NCI-H1092 (cell line): ENCODE measurements around the gene PHLDB3.

Experiments
- DNase-seq: peaks from one replicate; lab custom pipeline; 2025; lab: John Stamatoyannopoulos, UW

Gene PHLDB3

DNA sequence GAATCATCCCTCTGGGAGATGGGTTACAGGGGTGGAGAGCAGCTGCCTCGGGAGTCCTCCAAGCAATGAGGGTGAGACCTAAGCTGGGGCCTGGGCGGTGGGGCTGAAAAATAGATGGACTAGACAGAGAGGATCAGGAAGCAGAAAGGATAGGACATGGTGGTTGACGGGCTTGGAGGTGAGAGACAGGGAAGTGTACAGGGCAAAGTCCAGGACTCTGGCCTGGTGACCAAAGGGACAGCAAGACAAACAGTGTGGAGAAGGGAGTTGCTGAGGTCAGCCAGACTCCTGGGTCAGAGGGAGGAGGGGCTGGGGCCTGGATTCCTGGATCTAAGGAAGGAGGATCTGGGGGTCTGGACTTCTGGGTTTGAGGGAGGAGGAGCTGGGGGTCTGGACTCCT lies 5.5 kb downstream of the PHLDB3 start:
- DNase-seq, result no peak

DNA sequence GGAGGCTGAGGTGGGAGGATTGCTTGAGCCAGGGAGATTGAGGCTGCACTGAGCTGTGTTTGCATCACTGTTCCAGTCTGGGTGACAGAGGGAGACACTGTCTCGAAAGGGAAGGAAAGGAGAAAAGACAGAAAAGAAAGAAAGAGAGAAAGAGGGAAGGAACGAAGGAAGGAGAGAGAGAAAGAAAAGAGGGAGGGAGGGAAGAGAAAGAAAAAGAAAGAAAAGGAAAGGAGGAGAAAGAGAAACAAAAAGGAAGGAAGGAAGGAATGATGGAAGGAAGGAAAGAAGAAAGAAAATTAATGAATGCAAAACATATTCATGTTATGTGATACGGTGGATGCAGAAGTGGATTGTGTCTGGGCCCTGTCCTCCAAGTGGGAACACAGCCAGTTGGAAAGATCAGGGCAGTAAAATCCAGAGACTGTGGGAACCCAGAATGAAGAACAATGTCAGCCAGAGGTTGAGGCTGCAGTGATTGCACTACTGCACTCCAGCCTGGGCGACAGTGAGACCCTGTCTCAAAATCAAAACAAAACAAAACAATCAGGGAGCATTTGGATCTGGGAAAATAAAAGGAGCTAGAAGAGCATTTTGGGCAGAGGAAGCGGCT lies 6.2 kb downstream of the PHLDB3 start:
- no peak for DNase-seq

DNA sequence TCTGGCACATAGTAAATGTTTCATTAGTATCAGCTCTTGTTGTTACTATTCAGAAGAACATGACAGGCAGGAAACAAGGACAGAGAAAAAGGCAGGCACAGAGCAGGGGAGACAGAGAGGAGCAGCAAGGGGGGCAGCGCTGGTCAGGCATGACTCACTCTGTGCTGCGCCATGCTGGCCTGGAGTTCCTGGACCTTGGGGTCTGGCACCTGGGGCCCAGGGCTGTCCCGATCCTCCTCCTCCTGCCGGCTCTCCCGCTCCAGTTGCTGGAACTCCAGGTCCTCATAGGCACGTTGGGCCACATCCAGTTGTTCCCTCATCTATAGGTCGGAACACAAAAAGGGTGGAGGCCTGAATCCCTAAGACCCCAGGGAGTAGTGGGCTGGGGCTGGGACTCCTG lies 7.6 kb downstream of the PHLDB3 start:
- DNase-seq, result no peak

DNA sequence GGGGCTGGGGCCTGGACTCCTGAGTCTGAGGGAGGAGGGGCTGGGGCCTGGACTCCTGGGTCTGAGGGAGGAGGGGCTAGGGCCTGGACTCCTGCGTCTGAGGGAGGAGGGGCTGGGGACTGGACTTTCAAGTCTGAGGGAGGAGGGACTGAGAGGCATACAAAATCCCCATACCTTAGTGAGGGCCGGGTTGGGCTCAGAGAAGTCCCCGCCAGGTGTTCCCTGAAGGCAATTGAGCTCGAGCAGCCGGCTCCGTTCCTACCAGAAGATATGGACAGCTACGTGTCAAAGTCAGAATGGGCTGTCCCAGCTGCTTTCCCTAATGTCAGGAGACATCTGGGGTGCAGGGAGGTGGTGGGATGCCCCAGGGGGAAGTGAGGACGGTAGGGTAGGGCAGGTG lies 9.5 kb downstream of the PHLDB3 start:
- DNase-seq, result no peak

DNA sequence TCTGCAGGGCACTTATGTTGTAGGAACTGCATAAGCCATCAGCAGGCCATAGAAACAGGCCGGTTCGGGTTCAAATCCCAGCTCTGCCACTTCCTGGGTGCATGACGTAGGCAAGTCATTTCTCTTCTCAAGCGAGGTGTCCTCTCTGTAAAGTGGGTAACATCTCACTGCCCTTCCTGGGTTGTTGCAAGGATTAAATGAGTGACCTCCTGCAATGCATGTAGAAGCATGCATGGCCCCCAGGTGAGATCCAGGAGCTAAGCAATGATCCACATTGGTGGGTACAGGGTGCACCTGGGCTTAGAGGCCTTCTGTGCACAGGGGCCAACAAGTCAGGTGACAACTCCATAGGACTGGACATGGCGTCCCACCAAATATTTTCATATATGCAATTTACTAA lies 13.8 kb downstream of the PHLDB3 start:
- DNase-seq, result no peak

DNA sequence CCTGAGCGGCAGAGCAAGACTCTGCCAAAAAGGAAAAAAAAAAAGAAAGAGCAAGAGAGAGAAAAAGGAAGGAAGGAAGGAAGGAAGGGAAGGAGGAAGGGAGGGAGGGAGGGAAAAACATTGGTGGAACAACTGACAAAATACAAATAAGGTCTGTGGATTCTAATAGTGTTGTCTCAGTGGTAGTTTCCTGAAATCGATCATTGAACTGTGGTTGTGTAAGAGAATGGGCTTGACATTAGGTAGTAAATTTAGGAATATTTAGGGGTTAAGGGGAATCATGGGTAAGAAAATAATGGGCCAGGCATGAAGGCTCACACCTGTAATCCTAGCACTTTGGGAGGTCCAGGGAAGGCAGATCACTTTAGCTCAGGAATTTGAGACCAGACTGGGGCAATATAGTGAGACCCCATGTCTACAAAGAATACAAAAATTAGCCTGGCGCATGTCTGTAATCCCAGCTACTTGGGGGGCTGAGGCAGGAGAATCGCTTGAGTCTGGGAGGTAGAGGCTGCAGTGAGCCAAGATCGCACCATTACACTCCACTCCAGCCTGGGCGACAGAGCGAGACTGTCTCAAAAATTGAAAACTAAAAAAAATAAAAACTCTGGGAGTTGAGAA lies 14.5 kb downstream of the PHLDB3 start:
- no peak for DNase-seq

DNA sequence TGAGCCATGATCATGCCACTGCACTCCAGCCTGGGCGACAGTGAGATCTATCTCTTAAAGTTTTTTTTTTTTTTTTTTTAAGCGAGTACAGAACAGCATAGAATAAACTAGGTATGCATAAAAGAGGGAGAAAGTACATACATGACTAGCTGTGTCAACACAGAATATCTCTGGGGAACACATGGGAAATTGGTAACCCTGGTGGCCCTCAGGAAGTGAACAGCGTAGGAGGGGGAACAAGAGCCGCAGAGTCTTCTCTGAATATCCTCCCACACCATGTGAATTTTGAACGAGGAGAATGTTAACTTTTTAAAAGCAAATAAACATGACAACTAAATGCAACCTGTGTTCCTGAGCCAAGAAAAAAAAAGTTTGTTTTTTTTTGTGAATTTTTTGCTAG lies 15.2 kb downstream of the PHLDB3 start:
- no peak for DNase-seq

DNA sequence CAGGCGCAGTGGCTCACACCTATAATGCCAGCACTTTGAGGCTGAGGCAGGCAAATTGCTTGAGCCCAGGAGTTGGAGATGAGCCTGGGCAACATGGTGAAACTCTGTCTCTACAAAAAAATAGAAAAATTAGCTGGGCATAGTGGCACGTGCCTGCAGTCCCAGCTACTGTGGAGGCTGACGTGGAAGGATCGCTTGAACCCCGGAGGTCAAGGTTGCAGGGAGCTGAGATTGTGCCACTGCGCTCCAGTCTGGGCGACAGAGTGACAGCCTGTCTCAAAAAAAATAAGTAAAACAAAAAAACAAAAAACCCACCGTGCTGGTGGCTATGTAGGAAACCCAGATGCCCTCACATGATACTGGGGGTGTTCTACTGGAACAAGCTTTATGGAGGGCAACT lies 16.4 kb downstream of the PHLDB3 start:
- DNase-seq, result no peak

DNA sequence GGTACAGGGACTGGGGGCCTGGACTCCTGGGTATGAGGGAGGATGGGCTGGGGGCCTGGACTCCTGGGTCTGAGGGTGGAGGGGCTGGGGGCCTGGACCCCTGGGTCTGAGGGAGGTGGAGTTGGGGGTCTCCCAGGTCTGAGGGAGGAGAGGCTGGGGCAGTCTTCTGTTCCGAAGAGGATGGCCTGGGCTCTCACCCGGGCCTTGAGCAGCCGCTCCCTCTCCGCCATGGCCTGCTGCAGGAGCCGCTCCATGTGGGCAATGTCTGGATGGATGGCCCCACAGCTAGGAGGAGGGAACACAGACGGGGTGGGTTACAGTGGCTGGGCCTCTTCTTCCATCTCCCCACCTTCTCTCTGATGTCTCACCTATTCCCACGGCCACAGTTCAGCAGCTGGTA lies 18.1 kb downstream of the PHLDB3 start:
- no peak for DNase-seq

DNA sequence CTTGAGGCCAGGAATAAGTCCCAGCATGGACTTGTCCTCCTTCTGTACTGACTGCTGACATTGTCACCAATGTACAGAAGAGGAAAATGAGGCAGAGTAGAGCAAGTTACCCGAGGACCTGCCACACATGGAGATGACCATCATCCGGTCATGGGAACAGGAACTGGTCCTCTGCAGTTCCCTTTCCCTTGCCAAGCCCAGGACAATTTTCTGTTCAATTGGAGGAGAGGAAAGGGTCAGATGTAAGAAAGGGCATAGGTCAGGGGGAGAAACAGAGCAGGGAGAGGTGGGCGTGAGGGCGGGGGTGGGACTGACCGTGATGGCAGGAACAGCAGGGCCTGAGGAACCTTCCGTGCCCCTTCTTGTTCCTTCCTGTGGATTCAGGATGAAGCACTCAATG lies 18.6 kb downstream of the PHLDB3 start:
- no peak for DNase-seq

DNA sequence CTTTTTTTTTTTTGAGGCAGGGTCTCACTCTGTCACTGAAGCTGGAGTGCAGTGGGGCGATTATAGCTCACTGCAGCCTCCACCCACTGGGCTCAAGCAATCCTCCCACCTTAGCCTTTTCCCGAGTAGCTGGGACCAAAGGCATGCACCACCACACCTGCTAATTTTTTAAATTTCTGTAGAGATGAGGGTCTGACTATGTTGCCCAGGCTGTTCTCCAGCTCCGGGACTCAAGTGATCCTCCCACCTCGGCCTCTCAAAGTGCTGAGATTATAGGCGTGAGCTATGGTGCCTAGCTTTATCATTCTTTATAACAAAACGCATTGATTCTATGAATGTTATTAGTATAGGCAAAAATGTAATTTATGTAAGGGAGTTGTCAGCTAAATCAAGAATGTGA lies 21.3 kb downstream of the PHLDB3 start:
- DNase-seq, result no peak

DNA sequence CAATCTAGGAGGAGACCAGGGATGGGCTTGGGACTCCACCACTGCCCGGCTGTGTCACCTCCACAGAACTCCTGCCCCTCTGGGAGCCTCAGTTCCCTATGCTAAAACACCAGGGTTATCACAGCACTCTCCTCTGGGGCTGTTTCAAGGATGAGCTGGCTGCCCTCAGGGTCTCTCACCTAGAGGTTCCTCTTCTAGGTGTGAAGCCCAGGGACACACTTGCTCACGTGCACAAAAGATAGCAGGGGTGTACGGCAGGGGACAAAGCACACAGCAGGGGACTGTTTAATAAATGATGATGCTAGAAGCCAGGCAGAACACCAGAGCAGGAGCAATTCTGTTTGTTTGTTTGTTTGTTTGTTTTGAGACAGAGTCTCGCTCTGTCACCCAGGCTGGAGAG lies 22.4 kb downstream of the PHLDB3 start:
- DNase-seq, result no peak

DNA sequence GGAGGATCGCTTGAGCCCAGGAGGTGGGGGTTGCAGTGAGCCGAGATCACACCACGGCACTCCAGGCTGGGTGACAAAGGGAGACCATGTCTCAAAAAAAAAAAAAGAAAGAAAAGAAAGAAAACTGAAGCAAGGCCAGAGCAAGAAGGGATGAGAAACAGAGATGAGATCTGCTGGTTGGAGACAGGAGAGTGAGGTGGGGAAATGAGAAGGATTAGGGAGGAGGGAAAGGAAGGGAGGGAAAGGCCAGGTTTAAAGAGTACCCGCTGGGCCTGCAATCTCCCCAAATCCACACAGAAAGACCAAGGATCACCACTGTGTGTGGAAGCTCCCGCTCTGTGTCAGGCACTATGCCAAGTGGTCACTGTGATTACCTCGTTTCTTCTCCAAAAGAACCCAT lies 22.8 kb downstream of the PHLDB3 start:
- DNase-seq, result no peak

DNA sequence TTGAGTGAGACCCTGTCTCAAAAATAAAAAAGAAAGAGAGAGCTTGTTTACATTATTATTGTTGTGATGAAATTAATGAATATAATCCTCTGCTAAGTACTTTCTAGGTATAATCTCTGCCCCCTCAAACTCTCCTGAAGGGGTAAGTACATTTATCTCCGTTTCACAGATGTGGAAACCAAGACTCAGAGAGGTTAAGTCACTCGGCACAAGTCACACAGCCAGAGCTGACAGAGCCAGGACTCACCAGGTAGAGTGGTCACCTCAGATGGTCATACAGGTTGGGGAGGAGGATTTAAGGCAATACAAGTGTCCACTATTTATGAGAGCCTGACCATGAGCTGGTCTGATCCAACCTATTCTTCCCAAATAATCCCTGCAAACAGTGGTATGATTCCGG lies 24.0 kb downstream of the PHLDB3 start:
- no peak for DNase-seq

DNA sequence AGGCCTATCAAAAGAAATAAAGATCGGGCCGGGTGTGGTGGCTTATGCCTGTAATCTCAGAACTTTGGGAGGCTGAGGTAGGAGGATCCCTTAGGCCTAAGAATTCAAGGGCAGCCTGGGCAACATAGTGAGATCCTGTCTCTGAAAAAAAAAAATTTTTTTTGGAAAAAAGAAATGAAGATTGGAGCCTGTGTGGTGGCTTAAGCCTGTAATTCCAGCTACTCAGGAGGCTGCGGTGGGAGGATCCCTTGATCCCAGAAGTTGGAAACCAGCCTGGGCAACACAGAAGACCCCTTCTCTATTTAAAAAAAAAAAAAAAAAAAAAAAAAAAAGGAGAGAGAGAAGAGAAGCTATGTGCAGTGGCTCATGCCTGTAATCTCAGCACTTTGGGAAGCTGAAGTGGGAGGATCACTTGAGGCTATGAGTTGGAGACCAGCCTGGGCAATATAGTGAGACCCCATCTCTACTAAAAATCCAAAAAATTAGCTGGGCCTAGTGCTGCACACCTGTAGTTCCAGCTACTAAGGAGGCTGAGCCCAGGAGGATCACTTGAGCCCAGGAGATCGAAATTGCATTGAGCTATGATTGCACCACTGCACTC lies 24.5 kb downstream of the PHLDB3 start:
- no peak for DNase-seq

DNA sequence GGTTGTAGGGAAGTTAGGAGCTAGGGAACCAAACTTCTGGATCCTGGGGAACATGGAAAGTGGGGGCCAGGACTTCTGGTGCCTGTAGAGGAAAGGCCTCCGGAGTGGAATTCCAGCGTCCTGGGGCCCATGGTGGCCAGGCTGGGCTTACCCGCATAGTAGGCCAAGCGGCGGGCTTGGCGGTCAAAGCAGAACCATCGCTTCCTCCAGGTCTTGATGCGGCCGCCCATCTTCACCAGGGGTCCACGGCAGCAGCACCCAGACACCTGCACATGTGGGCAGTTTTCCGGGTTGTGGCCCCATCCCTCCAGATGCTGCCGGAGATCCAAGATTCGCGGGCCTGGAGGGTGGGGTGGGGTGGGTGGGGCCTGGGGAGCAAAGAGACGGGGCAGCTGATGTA lies 25.3 kb downstream of the PHLDB3 start:
- DNase-seq, result no peak

DNA sequence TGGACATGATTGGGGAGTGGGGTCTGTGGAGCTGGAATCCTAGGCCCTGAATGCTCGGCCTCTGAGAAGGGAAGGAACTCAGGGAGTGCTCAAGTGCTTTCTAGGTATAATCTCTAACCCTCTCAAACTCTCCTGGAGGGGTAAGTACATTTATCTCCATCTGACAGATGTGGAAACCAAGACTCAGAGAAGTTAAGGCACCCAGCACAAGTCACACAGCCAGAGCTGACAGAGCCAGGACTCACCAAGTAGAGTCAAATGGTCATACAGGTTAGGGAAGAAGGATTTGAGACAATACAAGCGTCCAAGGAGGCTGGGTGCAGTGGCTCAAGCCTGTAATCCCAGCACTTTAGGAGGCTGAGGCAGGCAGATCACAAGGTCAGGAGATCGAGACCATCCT lies 26.2 kb downstream of the PHLDB3 start:
- no peak for DNase-seq

DNA sequence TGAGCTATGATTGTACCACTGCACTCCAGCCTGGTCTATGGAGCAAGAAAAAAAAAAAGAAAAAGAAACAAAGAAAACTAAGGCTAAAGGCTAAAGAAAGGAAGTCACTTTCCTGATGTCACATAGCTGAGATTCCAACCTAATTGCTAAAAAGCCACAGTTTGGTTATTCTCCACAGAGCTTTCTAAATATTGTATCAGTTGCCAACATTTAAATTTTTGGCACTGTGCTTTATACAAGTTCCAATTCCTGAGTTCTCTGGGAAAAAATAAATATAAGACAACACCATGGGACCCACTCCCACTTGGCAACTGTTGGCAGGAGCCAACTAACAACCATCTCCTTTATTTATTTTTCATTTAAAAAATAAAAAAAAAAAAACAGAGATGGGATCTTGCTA lies 27.9 kb downstream of the PHLDB3 start:
- no peak for DNase-seq

DNA sequence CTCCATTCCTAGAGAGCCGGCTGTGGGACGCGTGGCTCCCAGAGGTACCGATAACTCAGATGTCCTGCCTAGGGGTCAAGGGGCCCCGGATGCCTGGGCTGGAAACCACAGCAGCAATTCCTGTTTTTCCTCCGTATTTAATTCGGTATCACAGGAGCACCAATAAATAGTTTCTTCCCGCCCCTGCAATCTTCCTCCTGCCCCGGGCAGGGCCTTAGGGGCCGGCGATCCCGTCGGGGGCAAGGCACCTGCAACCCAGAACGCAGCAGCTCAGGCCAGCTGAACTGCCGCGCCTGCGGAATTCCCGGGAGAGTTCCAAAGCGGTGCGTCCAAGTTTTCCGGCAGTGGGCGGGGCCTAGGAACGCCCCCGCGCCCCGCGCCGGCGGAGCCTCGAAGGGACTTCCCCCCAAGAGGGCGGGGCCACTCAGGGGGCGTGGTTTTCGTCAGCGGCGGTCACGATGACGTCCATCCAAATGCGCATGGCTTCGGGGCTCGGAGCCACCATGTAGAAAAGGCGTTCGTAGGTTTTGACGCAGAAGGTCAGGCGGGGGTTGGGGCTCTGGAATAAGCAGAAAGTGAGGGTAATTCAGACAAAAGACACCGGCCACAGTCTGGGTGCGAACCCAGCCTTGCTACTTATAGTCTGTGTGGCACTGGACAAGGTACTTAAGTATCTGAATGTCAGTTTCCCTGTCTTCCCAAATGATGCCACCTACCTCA lies 29.4 kb downstream of the PHLDB3 start:
- DNase-seq, result peak; percentile 78

DNA sequence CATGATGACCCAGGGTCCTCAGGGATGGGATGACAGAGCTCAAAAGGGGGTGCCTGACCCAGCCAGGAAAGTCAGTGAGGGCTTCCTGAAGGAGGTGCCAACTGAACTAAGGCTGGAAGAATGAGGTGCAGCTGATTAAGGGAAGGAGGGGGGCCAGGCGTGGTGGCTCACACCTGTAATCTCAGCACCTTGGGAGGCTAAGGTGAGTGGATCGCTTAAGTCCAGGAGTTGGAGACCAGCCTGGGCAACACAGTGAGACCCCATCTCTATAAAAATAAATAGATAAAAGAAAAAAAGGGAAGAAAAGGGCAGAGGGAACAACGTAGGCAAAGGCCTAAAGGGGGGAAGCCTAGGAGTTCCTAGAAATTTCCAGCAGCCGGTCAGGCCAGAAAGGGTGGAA lies 30.1 kb downstream of the PHLDB3 start:
- DNase-seq, result no peak

DNA sequence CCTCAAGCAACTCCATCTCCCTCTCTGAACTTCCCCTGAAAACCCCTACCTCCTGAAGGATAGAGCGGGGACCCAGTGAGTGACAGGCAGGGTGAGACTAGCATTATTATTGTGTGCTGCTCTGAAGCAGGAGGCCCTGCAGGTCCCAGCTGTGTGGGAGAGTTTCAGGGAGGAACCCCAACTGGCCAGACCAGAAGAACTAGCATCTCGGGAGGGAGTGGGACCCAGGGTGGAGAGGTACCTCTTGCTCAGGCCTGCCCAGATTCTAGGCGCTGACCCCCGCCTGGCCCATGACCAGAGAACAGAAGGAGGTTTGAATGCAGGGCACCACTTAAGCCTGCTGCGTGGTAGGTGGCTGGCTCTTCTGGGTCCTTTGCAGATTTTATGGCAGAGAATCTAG lies 33.5 kb downstream of the PHLDB3 start:
- DNase-seq, result no peak

DNA sequence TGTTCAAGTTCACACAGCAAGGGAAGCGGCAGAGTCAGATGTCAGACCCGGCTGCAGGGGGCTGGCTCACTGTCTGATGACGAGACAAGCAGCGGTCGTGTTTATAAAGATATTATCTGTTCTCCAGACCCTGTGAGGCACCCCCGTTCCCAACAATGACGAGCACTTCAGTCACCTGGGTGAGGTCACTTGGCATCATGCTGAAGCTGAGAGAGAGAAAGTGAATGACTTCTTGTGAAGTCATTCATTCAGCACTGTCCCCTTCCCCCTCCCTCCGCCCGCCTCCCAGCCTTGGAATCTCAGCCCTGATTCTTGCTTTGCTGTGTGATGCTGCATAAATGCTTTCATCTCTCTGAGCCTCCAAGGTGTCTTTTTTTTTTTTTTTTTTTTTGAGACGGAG lies 34.3 kb downstream of the PHLDB3 start:
- DNase-seq, result no peak

DNA sequence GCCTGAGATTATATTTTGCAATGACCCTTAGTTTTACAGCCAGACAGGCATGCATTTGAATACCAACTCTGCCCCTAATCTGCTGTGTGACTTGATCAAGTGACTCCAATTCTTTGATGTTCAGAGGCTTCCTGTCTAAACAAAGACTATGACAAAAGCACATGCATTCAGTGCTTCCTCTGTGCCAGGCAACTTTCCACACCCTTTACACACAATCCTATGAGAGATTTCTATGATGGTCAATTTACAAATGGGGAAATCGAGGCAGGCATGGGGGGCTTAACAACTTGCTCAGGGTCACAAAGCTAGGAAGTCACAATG lies 35.4 kb downstream of the PHLDB3 start:
- DNase-seq, result no peak
